Embryonic facial prominence (tissue), 1 donor: ENCODE measurements around the gene PEMT.

Source experiments
- DNase-seq: peaks from one replicate; pipeline ENCODE4 v3.0.0-alpha.2; 2016; ENCODE audit errors: extremely low spot score

Gene PEMT

GRCh38 chr17:17553217-17554195 lies 38.0 kb downstream of the PEMT start:
- no peak for DNase-seq

- DNase-seq = no peak
Observed at GRCh38 chr17:17552351-17553216, 38.9 kb downstream of the PEMT start.

GRCh38 chr17:17551361-17551760 lies 40.1 kb downstream of the PEMT start:
- DNase-seq = peak; percentile 24

- no peak for DNase-seq
Observed at GRCh38 chr17:17549732-17550366, 41.7 kb downstream of the PEMT start.

- no peak for DNase-seq
Observed at GRCh38 chr17:17548044-17548443, 43.5 kb downstream of the PEMT start.

GRCh38 chr17:17547210-17547764 lies 44.2 kb downstream of the PEMT start:
- no peak for DNase-seq

GRCh38 chr17:17546399-17547185 lies 44.9 kb downstream of the PEMT start:
- DNase-seq = no peak

GRCh38 chr17:17545984-17546383 lies 45.5 kb downstream of the PEMT start:
- no peak for DNase-seq

GRCh38 chr17:17545031-17545820 lies 46.3 kb downstream of the PEMT start:
- DNase-seq = no peak

GRCh38 chr17:17542906-17543635 lies 48.4 kb downstream of the PEMT start:
- no peak for DNase-seq

- no peak for DNase-seq
Observed at GRCh38 chr17:17541640-17542001, 49.9 kb downstream of the PEMT start.

- DNase-seq = no peak
Observed at GRCh38 chr17:17540935-17541639, 50.4 kb downstream of the PEMT start.

GRCh38 chr17:17540278-17540906 lies 51.1 kb downstream of the PEMT start:
- no peak for DNase-seq

- no peak for DNase-seq
Observed at GRCh38 chr17:17539591-17539990, 51.9 kb downstream of the PEMT start.

GRCh38 chr17:17538417-17539391 lies 52.8 kb downstream of the PEMT start:
- no peak for DNase-seq

- DNase-seq = no peak
Observed at GRCh38 chr17:17537311-17538099, 54.0 kb downstream of the PEMT start.
